HG03342 (cell line): Measurements from ENCODE around the gene USO1.
"Not testable (repeated sequence)": the region's sequence is repeated elsewhere in the genome, so short reads cannot be mapped to it uniquely, and the experiment has no call there.

Source experiments
- ATAC-seq: cut with Tn5 transposase; IDR thresholded peaks from one replicate; pipeline ENCODE4 v1.9.1; 2021; ENCODE audit warnings: mild to moderate bottlenecking, moderate library complexity; ENCODE audit not compliant: unreplicated experiment

USO1 gene

GRCh38 chr4:75714011-75714410 is 10.4 kb upstream of the USO1 start:
- ATAC-seq: no peak

DNA sequence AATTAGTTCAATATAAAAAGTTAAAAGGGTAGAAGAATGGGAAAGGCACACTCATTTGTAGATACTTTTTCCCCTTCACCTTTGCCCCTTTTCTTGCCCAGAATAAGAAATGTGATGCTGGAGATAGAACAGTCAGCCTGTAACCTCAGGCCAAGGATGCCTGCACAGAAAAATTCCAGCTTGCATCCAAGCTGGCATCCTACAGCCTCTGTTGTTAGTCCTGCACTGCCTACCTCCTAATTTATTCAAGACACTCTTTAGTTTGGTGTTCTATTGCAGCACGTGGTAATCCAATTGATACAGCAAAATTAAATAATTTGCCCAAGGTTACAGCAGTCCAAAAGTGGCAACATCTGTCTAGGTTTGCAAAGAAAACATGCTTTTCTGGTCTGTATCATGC is 9.7 kb upstream of the USO1 start:
- no peak for ATAC-seq

DNA sequence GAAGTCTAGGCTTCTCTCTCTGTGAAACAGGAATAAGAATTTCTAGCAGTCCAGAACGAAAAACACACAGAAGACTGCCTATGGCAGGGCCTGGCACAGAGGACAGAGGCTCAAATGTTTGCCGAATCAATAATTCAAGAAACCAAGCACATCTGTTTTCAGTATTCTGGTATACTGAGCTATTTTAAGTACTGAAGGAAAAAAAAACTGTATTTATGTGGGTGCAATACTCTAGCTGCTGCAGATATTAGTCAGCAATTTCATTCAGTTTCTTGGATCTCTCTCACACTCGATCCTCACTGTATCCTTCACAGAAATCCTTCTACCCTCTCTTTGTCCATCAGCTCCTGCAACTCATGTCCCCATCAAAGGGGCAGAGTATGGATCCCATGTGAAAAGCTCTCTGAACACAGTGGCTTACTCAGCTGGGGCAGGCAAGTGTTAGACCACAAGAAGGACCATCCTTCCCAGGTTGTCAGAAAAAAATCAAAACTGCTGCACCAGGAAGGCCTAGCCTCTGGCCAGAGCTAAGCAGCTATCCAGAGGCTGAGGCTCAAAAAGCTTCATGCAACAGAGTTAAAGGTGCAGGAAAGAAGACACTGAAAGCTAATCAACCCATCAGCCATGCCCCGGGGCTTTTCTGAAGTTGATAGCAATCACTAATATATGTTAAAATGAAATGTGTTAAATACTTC is 9.1 kb upstream of the USO1 start:
- no peak for ATAC-seq

- not testable (repeated sequence) for ATAC-seq
These were observed 8.3 kb upstream of the USO1 start for GRCh38 chr4:75716054-75716453.

- ATAC-seq: no peak
These were observed 7.0 kb upstream of the USO1 start for GRCh38 chr4:75717408-75717807.

DNA sequence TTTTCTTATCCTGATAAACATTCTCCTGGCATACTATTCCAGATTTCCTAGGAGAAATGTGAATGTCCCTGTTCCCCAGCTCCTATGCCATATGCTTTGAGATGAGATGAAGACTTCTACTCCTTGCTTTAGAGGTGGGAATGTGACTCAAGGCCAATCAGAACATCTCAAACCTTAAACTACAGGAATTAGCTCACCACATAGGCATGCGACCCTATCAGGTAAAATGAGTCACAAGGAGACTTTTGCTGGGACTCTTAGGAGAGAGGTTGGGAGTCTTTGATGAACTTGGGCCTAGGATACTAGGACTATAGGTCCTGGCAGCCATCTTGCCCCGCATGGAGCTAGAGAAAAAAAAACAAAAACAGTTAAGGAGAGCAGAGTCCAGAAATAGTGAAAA is 5.8 kb upstream of the USO1 start:
- no peak for ATAC-seq

DNA sequence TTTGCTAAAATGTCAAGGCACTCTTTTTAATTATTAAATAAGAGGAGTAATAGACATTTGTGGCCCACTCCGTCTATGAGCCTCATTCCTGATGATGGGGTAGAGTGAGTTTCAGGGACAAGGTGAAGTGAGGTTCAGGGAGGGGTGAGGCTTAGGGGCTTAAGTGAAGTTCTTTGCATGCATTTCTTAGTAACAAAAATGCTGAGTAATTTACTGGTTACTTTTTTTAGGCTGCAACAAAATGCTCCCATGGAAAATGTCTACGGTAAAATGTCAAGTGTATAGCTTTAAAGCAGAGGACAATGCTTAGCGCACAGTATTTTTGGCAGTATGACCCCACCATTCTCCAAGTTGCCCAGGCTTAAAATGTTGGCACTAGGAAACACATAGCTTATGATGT is 2.0 kb upstream of the USO1 start:
- no peak for ATAC-seq

- no peak for ATAC-seq
These were observed 963 bp upstream of the USO1 start for GRCh38 chr4:75723163-75724065.

- ATAC-seq: peak; percentile 54
These were observed 719 bp downstream of the USO1 start for GRCh38 chr4:75724867-75725724.

DNA sequence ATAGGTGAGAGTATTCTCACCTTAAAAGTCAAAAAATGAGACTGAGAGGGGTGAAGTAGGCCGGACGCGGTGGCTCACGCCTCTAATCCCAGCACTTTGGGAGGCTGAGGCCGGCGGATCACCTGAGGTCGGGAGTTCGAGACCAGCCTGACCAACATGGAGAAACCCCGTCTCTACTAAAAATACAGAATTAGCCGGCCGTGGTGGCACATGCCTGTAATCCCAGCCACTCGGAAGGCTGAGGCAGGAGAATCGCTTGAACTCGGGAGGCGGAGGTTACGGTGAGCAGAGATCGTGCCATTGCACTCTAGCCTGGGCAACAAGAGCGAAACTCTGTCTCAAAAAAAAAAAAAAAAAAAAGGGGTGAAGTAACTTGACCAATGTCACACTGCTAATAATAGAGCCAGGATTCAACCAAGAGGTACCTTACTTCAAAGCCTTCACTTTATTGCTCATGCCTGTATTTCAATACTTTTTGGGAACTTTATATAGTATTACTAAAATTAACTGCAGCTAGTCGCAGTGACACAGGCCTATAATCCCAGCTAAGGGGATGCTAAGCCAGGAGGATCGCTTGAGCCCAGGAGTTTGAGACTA is 1.7 kb downstream of the USO1 start:
- ATAC-seq: not testable (repeated sequence)

GRCh38 chr4:75726577-75726976 is 2.2 kb downstream of the USO1 start:
- no peak for ATAC-seq

- ATAC-seq: no peak
These were observed 2.7 kb downstream of the USO1 start for GRCh38 chr4:75727073-75727472.

DNA sequence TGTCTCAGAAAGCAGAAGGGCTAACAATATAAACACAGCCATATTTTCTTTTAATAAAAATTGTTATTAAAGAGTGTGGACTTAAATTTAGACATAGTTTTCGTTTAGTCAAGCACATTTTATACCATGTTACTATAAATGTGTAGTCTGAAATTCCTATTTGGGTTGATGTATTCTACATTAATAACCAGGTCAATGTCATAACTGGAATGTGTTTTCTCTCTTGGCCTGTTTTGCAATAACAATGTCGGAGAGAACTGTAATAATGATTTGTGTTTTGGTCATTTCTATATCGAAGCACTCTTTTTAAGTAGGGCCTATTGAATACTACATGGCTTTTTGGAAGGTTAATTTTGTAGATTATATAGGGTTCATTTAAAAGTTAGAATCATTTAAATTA is 5.5 kb downstream of the USO1 start:
- no peak for ATAC-seq

DNA sequence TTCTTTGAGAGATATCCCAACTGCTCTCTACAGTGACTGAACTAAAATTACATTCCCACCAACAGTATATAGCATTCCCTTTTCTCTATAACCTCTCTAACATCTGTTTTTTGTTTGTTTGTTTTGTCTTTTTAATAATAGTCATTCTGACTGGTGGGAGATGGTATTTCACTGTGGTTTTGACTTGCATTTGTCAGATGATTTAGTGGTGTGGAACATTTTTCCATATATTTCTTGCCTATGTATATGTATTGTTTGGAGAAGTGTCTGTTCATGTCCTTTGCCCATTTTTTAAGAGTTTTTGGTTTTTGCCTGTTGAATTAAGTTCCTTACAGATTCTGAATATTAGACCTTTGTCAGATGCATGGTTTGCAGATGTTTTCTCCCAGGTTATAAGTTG is 9.0 kb downstream of the USO1 start:
- ATAC-seq: no peak

DNA sequence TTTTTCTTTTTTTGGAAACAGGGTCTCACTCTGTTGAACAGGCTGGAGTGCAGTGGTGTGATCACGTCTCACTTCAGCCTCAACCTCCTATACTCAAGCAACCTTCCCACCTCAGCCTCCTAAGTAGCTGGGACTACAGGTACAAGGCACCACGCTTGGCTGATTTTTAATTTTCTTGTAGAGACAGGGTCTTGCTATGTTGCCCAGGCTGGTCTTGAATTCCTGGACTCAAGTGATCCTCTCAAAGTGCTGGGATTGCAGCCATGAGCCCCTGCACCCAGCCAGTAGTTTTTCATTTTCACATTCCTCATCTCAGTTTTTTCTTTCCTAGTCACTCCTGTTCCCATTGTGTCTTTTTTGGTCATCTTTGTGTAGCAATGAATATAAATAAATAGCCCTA is 11.1 kb downstream of the USO1 start:
- ATAC-seq: no peak

GRCh38 chr4:75736862-75737261 is 12.5 kb downstream of the USO1 start:
- no peak for ATAC-seq

- ATAC-seq: no peak
These were observed 13.0 kb downstream of the USO1 start for GRCh38 chr4:75737398-75737797.

DNA sequence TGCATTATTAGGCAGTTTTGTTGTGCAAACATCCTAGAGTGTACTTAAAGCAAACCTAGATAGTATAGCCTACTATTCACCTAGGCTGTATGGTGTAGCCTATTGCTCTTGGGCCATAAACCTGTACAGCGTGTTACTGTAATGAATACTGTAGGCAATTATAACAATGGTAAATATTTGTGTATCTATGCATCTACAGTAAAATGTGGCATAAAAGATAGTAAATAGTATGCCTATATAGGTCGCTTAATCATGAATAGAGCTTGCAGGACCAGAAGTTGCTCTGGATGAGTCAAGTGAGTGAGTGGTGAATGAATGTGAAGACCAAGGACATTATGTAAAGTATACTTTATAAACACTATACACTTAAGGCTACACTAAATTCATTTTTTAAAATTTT is 16.6 kb downstream of the USO1 start:
- no peak for ATAC-seq

DNA sequence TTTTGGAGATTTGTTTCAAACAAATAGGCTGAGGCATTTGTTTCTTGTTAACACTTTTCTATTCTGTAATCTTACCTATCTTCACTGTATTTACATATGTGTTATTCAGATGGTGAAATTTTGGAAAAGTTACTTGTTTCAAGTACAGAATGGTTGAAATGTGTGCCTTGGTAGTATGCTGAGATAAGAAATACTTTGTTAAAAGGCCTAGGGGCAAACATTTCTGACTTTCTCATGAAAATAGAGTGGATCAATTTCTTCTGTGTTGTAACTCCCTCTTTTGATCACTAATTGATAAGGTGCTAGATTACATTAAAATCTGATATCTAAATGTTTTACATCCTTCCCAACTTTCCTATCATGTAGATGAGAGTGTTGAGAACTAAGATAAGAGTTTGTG is 18.1 kb downstream of the USO1 start:
- ATAC-seq: no peak

DNA sequence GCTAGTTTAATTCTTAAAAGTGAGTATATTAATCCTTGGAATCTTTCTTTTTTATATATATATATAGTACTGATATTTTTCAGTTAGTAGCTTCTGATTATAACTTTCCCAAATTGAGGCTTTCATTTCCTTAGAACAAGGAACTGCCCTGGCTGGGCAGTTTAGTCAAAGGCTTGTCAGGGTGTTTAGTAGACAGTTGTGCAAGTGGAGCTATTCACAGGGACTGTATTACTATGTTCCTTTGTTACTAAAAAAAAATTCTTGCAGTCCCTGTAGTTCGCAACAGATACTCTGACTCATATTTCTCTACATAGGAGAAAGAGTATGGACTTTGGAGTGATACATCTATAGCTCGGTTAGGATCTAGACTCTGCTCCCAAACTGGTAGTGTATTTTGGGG is 20.8 kb downstream of the USO1 start:
- no peak for ATAC-seq

DNA sequence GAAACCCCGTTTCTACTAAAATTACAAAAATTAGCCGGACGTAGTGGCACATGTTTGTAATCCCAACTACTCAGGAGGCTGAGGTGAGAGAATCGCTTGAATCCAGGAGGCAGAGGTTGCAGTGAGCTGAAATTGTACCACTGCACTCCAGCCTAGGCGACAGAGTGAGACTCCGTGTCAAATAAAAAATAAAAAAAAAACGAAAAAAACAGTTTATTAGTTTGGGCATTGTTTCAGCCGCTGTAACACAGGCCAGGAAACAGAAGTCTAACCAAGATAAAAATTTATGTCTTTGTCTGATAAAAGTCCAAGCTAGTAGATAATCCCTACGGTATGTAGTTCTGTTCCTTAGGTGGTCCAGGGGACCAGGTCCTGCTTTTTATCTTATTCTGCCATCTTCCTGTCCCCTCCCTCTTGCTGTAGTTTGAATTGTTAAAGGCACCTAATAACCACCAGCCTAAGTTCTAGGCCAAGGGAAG is 21.4 kb downstream of the USO1 start:
- ATAC-seq: no peak
